GM12874 (cell line): ENCODE results near the gene RUNX2.

Experiments used
- TF ChIP-seq, protein P1 (sequence below): IDR thresholded peaks from 2 replicates; pipeline ENCODE4 v1.5.1; 2011; ENCODE audit warnings: low read depth, mild to moderate bottlenecking, control low read depth, low read length, moderate library complexity; ENCODE audit not compliant: insufficient read depth

RUNX2 gene

DNA sequence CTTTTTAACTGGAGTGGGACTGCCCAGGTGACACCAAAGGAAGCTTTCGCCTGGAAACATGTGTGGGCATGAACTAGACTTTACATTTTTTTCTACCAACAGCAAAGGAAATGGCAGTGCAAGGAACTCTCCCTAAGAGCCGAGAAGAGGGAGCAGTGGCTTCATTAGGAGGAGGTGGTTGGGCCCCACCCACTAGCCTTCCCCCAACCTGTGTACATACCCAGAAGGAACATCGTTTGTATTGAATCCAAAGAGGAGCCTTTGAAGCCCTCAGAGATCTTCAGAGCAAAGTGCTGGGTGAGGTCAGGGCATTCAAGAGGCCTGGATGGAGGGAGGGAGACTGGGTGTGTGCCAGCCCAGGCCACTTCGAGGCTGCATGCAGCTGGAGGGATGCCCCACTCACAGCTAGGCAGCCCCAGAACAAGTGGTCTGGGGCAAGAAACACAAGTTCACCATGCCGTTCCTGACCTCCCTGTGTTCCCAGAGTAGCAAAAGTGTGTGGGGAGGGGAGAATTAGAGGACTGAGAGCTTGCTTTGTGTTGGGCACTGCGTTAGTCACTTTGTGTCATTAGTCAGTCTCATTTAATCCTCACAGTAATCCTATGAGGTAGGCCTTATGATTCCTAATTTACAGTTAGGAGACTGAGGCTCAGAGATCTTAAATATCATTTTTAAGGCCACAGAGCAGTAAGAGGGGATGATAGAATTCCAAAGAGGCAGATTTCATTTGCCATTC is 241.2 kb downstream of the RUNX2 start:
- TF ChIP-seq, protein P1, sequence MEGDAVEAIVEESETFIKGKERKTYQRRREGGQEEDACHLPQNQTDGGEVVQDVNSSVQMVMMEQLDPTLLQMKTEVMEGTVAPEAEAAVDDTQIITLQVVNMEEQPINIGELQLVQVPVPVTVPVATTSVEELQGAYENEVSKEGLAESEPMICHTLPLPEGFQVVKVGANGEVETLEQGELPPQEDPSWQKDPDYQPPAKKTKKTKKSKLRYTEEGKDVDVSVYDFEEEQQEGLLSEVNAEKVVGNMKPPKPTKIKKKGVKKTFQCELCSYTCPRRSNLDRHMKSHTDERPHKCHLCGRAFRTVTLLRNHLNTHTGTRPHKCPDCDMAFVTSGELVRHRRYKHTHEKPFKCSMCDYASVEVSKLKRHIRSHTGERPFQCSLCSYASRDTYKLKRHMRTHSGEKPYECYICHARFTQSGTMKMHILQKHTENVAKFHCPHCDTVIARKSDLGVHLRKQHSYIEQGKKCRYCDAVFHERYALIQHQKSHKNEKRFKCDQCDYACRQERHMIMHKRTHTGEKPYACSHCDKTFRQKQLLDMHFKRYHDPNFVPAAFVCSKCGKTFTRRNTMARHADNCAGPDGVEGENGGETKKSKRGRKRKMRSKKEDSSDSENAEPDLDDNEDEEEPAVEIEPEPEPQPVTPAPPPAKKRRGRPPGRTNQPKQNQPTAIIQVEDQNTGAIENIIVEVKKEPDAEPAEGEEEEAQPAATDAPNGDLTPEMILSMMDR = no peak

DNA sequence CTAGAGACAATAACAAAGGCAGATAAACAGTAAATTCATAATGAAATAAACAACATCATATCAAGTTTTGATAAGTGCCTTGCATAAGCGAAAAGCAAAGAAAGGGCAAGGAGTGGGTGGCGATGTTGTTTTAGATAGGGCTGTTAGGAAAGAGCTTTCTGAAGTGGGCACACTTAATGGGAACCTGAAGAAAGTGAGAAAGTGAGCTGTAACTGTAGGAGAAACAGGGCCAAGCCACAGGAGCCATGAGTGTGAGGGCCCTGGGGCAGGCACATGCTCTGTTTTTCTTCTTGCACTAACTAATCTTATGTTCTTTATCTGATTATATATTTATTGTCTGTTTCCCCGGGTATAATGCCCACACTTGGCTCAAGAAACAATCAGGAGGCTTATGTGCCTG is 243.0 kb downstream of the RUNX2 start:
- TF ChIP-seq, protein P1 = no peak

DNA sequence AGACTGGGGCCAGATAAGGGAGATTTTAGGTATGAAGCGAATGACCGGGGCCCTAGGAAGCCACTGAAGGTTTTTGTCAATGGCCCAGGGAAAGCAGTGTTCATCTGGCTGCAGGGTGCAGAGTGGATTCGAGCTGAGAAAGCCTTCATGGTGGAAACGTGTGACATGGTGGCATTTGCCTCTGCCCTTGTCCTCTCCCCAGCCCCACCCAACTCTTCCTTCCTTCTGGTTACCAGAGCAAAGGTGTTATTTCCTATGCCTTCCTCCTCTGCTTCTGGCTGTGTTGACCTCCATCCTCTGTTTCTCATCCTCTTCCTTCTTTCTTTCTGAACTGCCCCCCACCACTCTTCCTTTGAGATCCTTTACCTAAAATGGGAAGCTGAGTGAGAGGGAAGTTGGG is 244.7 kb downstream of the RUNX2 start:
- TF ChIP-seq, protein P1 = no peak

DNA sequence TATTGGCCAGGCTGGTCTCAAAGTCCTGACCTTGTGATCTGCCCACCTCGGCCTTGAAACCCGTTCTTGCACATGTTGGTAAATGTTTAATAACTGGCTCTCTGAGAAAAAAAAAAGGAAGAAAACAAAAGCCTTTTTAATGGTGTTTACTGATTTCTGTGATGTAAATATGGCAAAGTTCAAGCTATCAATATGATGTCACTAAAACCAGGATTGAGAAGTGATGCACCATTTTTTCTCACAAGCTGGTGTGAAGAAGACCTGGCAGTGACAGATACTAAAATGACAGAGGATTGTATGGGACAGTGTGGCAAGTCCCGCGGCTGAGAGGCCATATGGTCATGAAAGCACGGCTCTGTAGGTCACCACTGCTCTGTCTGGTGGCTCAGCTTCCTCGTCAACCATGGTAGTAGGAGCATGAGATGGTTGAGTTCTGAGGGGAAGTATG is 245.9 kb downstream of the RUNX2 start:
- TF ChIP-seq, protein P1 = no peak

DNA sequence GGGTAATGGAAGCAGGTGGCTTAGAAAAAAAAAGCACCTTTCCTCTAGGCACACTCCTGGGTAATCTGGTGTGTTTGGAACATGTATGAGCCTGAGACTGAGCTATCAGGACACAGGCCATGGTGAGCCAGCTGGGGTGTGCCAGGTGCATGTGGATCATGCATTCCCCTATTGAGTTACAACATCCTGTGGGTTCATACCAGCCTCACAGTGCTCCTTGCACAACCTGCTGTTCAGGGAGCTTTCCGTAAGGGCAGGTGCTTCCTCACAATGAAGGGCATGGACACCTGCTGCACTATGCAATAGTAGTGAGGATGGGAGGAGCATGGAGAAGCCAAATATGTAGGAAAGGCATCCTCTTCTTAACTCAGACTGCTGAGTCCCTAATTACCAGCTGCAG is 246.8 kb downstream of the RUNX2 start:
- TF ChIP-seq, protein P1 = no peak

DNA sequence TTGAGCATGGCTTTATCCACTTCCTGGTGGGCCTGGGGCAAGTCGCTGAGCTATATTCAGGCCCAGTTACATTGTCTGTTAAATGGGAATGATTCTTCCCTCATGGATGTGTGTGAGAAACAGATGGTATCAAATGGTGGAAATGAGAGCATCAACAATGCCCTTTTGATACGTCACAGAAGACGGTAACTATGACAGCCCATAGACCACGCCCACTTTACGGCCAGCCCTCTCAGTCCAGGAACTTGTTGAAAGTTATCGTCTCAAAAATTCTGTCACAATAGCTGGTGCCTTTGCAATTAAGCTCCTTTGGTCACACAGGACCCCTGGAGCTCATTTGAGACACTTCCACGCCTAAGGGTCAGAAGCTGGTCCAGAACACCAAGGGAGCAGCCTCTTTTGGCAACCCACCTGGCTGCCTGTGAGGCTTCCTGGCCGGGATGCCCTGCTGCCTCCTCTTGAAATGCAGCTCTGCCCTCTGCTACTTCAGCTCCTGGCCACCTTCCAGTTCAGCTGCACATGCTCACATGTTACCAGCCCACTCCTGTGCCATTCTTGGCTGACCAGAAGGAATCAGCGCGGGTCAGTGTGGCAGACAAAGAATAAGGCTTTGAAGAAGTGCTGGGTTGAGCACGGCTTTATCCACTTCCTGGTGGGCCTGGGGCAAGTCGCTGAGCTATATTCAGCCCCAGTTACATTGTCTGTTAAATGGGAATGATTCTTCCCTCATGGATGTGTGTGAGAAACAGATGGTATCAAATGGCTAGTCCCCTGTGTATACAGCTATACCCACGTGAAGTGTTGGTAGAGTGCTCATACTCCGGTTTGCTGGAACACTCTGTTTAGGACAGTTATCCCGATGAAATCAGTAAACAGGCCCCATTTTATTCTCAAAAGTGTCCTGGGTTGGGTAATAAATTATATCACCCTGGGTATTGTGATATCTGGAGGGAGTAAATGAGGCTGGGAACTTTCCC is 248.8 kb downstream of the RUNX2 start:
- TF ChIP-seq, protein P1 = no peak

DNA sequence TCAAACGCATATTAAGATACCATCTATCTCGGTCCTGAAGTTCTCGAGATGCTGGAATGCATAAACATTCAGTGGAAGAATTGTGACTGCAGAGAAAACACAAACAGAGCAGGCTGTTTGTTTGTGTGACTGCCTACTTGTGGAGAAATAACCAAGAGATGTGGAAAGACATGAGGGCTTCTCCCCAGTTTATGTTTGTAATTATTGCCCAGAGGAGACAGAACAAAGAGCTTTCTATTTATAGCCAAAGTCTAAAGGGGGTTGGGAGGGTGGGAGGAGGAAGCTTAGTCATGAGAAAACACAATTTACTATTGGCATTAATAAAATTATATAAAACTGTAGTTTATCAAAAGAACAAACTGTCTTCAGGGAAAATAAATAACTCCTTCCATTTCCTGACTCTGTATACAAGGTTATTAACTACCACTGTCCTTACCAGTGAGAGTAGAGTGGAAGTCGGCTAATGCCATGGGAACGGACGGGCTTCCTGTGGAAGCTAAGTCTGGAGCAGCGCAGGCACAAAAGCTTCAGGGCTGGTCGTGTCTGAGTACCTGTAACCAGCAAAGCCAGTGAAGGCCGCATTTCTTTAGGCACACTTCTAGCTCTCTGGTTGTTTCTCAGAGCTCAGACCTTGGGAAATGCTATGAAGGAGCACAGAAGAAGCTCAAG is 249.8 kb downstream of the RUNX2 start:
- TF ChIP-seq, protein P1 = no peak
